Progenitor cell of endocrine pancreas (in vitro differentiated cells): ENCODE measurements around the gene OTP. TPM values are rescaled to one million over a fixed set of nuclear protein-coding genes. Genes with fewer than 3 reads are reported as not detected.

Source experiments
- DNase-seq: peaks from one replicate; pipeline ENCODE4 v3.0.0; 2021; ENCODE audit warnings: low spot score; ENCODE audit not compliant: unreplicated experiment
- H3K27ac Mint-ChIP-seq: 2 replicates; pipeline ENCODE4 v1.8.0; 2021; ENCODE audit warnings: mild to moderate bottlenecking, moderate library complexity, mixed read lengths
- H3K27me3 Mint-ChIP-seq: 2 replicates; pipeline ENCODE4 v1.8.0; 2021; ENCODE audit warnings: mixed read lengths
- H3K36me3 Mint-ChIP-seq: 2 replicates; pipeline ENCODE4 v1.8.0; 2022; ENCODE audit warnings: mixed read lengths; ENCODE audit not compliant: insufficient read depth
- H3K4me1 Mint-ChIP-seq: 2 replicates; pipeline ENCODE4 v1.8.0; 2021; ENCODE audit warnings: low read depth, mixed read lengths
- H3K4me3 Mint-ChIP-seq: 2 replicates; pipeline ENCODE4 v1.8.0; 2021; ENCODE audit warnings: low read depth, mild to moderate bottlenecking, moderate library complexity, mixed read lengths
- H3K9me3 Mint-ChIP-seq: 2 replicates; pipeline ENCODE4 v1.8.0; 2021; ENCODE audit warnings: low read depth, mixed read lengths
- CTCF ChIP-seq: fragments of 200-600 bp; sonication (generic); IDR thresholded peaks from one replicate; pipeline ENCODE4 v1.5.0; 2021; ENCODE audit warnings: antibody characterized with exemption, mild to moderate bottlenecking; ENCODE audit not compliant: unreplicated experiment
- total RNA-seq: library from RNA; stranded (reverse); gene quantifications from 2 replicates; pipeline ENCODE4 v1.2.1, GENCODE V29; 2021

The OTP gene
- total RNA-seq, 1 donor from 2014 or later: not detected

- peak overlapping the region; percentile 46 for H3K27ac Mint-ChIP-seq
- no peak for DNase-seq
- no peak for TF ChIP-seq CTCF
- H3K36me3 Mint-ChIP-seq: no peaks in the 10 kb centered on the region
- peaks cover 9% of the 10 kb centered on the region for H3K4me1 Mint-ChIP-seq
- H3K4me3 Mint-ChIP-seq: peak overlapping the region; percentile 71
- H3K9me3 Mint-ChIP-seq: no peaks in the 10 kb centered on the region
- peaks cover 93% of the 10 kb centered on the region for H3K27me3 Mint-ChIP-seq
Measured at GRCh38 chr5:77629509-77630113, 8.9 kb downstream of the OTP start.

GRCh38 chr5:77628840-77629508 is 9.5 kb downstream of the OTP start:
- H3K27ac Mint-ChIP-seq: no peak overlapping the region
- H3K4me1 Mint-ChIP-seq: peaks cover 9% of the 10 kb centered on the region
- DNase-seq: no peak
- peak; percentile 48 for TF ChIP-seq CTCF
- peaks cover 94% of the 10 kb centered on the region for H3K27me3 Mint-ChIP-seq
- peak overlapping the region; percentile 71 for H3K4me3 Mint-ChIP-seq
- H3K36me3 Mint-ChIP-seq: no peaks in the 10 kb centered on the region
- H3K9me3 Mint-ChIP-seq: no peaks in the 10 kb centered on the region

- TF ChIP-seq CTCF: no peak
- DNase-seq: no peak
- Mint-ChIP-seq H3K27me3 (peaks cover 94% of the 10 kb centered on the region), H3K9me3 (no peaks in the 10 kb centered on the region), H3K4me1 (peaks cover 9% of the 10 kb centered on the region), H3K27ac (no peak overlapping the region), H3K4me3 (no peak overlapping the region), H3K36me3 (no peaks in the 10 kb centered on the region)
Measured at GRCh38 chr5:77627869-77628674, 10.4 kb downstream of the OTP start.

GRCh38 chr5:77623203-77623740 is 15.2 kb downstream of the OTP start:
- Mint-ChIP-seq H3K36me3 (no peaks in the 10 kb centered on the region), H3K9me3 (no peaks in the 10 kb centered on the region), H3K4me3 (no peak overlapping the region), H3K27ac (no peak overlapping the region), H3K27me3 (peaks cover 75% of the 10 kb centered on the region), H3K4me1 (peaks cover 5% of the 10 kb centered on the region)
- no peak for DNase-seq
- TF ChIP-seq CTCF: no peak

GRCh38 chr5:77621440-77621839 is 17.1 kb downstream of the OTP start:
- DNase-seq: no peak
- no peak overlapping the region for H3K4me3 Mint-ChIP-seq
- no peaks in the 10 kb centered on the region for H3K36me3 Mint-ChIP-seq
- H3K27ac Mint-ChIP-seq: no peak overlapping the region
- no peaks in the 10 kb centered on the region for H3K9me3 Mint-ChIP-seq
- no peak for TF ChIP-seq CTCF
- peaks cover 67% of the 10 kb centered on the region for H3K27me3 Mint-ChIP-seq
- peaks cover 5% of the 10 kb centered on the region for H3K4me1 Mint-ChIP-seq
